HCT116 (cell line): ENCODE measurements around the gene CCDC91. TPM values are rescaled to one million over a fixed set of nuclear protein-coding genes. Genes with fewer than 3 reads are reported as not detected.
"Not testable (repeated sequence)": the region's sequence is repeated elsewhere in the genome, so short reads cannot be mapped to it uniquely, and the experiment has no call there.

Source experiments
- ATAC-seq: fragments of 200-7000 bp; cut with Tn5 transposase; 2 replicates; pipeline ENCODE4 v1.9.1; 2020; ENCODE audit warnings: mild to moderate bottlenecking, moderate library complexity
- BruUV-seq: library from RNA; stranded (reverse); fragments of 400-500 nt; replicated peaks from 2 replicates; lab custom pipeline; 2021; lab: Mats Ljungman, UMichigan
- CTCF ChIA-PET: fragments of 300-600 bp; sonication (Branson Sonifier 250); formaldehyde crosslinking; loops from one replicate; lab custom pipeline; 2021; ENCODE audit warnings: antibody characterized with exemption; lab: Charles Lee
- POLR2A ChIA-PET: fragments of 300-600, 350-600 bp; sonication (Branson Sonifier 250); formaldehyde crosslinking; loops from one replicate; lab custom pipeline; 2021; ENCODE audit warnings: antibody characterized with exemption; lab: Charles Lee
- RAD21 ChIA-PET, 2 experiments: fragments of 300-600 bp; sonication (Branson Sonifier 250); formaldehyde crosslinking; loops; one replicate each; lab custom pipeline; 2023; ENCODE audit warnings: low total read pairs in 2 of 2; ENCODE audit not compliant: uncharacterized antibody in 2 of 2, unreplicated experiment in 2 of 2, low non-redundant PET in 1 of 2; lab: Charles Lee
- DNase-seq: peaks from one replicate; pipeline ENCODE4 v3.0.0-alpha.2; 2010; ENCODE audit warnings: low read depth, low spot score
- H2AFZ ChIP-seq: fragments of 200-600 bp; shearing (Covaris generic), sonication (generic); 2 replicates; pipeline ENCODE4 v1.6.1; 2017; ENCODE audit warnings: low read depth, mixed run types, mixed read lengths, antibody characterized with exemption, low read length; ENCODE audit not compliant: poor library complexity, severe bottlenecking
- H3K27ac ChIP-seq: 2 replicates; pipeline ENCODE4 v1.5.1; 2012; ENCODE audit warnings: low read depth, low read length
- H3K27me3 ChIP-seq: fragments of 200-600 bp; sonication (generic); 2 replicates; pipeline ENCODE4 v1.6.1; 2016; ENCODE audit warnings: mixed run types, low read length, mixed read lengths; ENCODE audit not compliant: insufficient read depth
- H3K36me3 ChIP-seq, 2 experiments: fragments of 200-500 bp in 1 of 2; fragments of 200-600 bp in 1 of 2; sonication (Bioruptor generic) in 1 of 2; sonication (generic) in 1 of 2; 2 replicates each; pipeline versions ENCODE4 v1.5.1 to v1.6.1; 2014 to 2016; ENCODE audit warnings: low read length in 2 of 2, inconsistent platforms in 1 of 2, mixed read lengths in 1 of 2, mixed run types in 1 of 2; ENCODE audit not compliant: insufficient read depth in 2 of 2, control insufficient read depth in 1 of 2
- H3K4me1 ChIP-seq, 2 experiments: fragments of 200-600 bp in 1 of 2; sonication (generic) in 1 of 2; 2 replicates each; pipeline versions ENCODE4 v1.5.1 to v1.6.1; 2012 to 2017; ENCODE audit warnings: low read length in 2 of 2, inconsistent platforms in 1 of 2, mild to moderate bottlenecking in 1 of 2, mixed read lengths in 1 of 2, mixed run types in 1 of 2, moderate library complexity in 1 of 2; ENCODE audit not compliant: insufficient read depth in 2 of 2, control insufficient read depth in 1 of 2
- H3K4me2 ChIP-seq: fragments of 200-600 bp; sonication (generic); 2 replicates; pipeline ENCODE4 v1.6.1; 2017; ENCODE audit warnings: mixed run types, low read length, mixed read lengths
- H3K4me3 ChIP-seq, 2 experiments: fragments of 200-600 bp in 1 of 2; sonication (generic) in 1 of 2; replicated peaks in 1 of 2; 2 replicates each; pipeline ENCODE4 v1.5.1; 2011 to 2016; ENCODE audit warnings: low read length in 2 of 2, control low read depth in 1 of 2, low read depth in 1 of 2, mild to moderate bottlenecking in 1 of 2, mixed read lengths in 1 of 2, mixed run types in 1 of 2
- H3K79me2 ChIP-seq: fragments of 200-600 bp; sonication (generic); 2 replicates; pipeline ENCODE4 v1.6.1; 2017; ENCODE audit warnings: mild to moderate bottlenecking, mixed run types, low read length, moderate library complexity, mixed read lengths; ENCODE audit not compliant: insufficient read depth
- H3K9ac ChIP-seq: fragments of 200-600 bp; sonication (generic); 2 replicates; pipeline ENCODE4 v1.6.1; 2016; ENCODE audit warnings: low read length, mixed read lengths
- H3K9me2 ChIP-seq: fragments of 200-600 bp; sonication (generic), shearing (Covaris generic); 2 replicates; pipeline ENCODE4 v1.6.1; 2017; ENCODE audit warnings: mixed run types, mild to moderate bottlenecking, moderate library complexity; ENCODE audit not compliant: insufficient read depth
- H3K9me3 ChIP-seq, 2 experiments: fragments of 200-500 bp in 1 of 2; fragments of 200-600 bp in 1 of 2; sonication (Bioruptor generic) in 1 of 2; sonication (generic) in 1 of 2; 2 replicates each; pipeline ENCODE4 v1.6.1; 2014 to 2017; ENCODE audit warnings: low read length in 2 of 2, mixed read lengths in 2 of 2, inconsistent platforms in 1 of 2, low read depth in 1 of 2, mild to moderate bottlenecking in 1 of 2, mixed run types in 1 of 2, moderate library complexity in 1 of 2; ENCODE audit not compliant: control insufficient read depth in 1 of 2, insufficient read depth in 1 of 2
- H4K20me1 ChIP-seq: fragments of 200-600 bp; sonication (generic), shearing (Covaris generic); 2 replicates; pipeline ENCODE4 v1.6.1; 2017; ENCODE audit warnings: mixed run types, mild to moderate bottlenecking, moderate library complexity; ENCODE audit not compliant: insufficient read depth
- ATF3 ChIP-seq: IDR thresholded peaks from 2 replicates; pipeline ENCODE4 v1.6.1; 2012
- CEBPB ChIP-seq: IDR thresholded peaks from 2 replicates; pipeline ENCODE4 v1.6.1; 2012; ENCODE audit warnings: low read depth
- CTCF ChIP-seq, 3 experiments: fragments of 200-600 bp in 1 of 3; sonication (generic) in 1 of 3; IDR thresholded peaks in 2 of 3; conservative IDR thresholded peaks in 1 of 3; 2 replicates each; pipeline ENCODE4 v1.5.1; 2012 to 2017; ENCODE audit warnings: low read depth in 2 of 3, low read length in 2 of 3, antibody characterized with exemption in 1 of 3, borderline replicate concordance in 1 of 3, control low read depth in 1 of 3, mild to moderate bottlenecking in 1 of 3, mixed read lengths in 1 of 3, mixed run types in 1 of 3, moderate library complexity in 1 of 3; ENCODE audit not compliant: insufficient read depth in 1 of 3
- EZH2 ChIP-seq: fragments of 200-600 bp; sonication (generic); IDR thresholded peaks from 2 replicates; pipeline ENCODE4 v1.6.1; 2017; ENCODE audit warnings: antibody characterized with exemption, mixed run types
- FOSL1 ChIP-seq: IDR thresholded peaks from 2 replicates; pipeline ENCODE4 v1.6.1; 2012; ENCODE audit warnings: low read depth
- MAX ChIP-seq: IDR thresholded peaks from 2 replicates; pipeline ENCODE4 v1.6.1; 2012
- POLR2AphosphoS5 ChIP-seq: IDR thresholded peaks from 2 replicates; pipeline ENCODE4 v1.6.1; 2011; ENCODE audit warnings: mild to moderate bottlenecking, low read depth, low read length, moderate library complexity
- REST ChIP-seq: IDR thresholded peaks from 2 replicates; pipeline ENCODE4 v1.6.1; 2012; ENCODE audit warnings: low read depth
- SIN3A ChIP-seq: IDR thresholded peaks from 2 replicates; pipeline ENCODE4 v1.6.1; 2012; ENCODE audit warnings: low read depth
- SRF ChIP-seq: IDR thresholded peaks from 2 replicates; pipeline ENCODE4 v1.6.1; 2012; ENCODE audit warnings: low read depth
- ZBTB33 ChIP-seq: IDR thresholded peaks from 2 replicates; pipeline ENCODE4 v1.6.1; 2011; ENCODE audit warnings: mild to moderate bottlenecking, low read length, moderate library complexity; ENCODE audit not compliant: insufficient replicate concordance; ENCODE audit errors: extremely low read depth
- ZFX ChIP-seq: fragments of 450-650 bp; IDR thresholded peaks from 2 replicates; pipeline ENCODE4 v1.6.1; 2017
- intact Hi-C: fragments of 100-400 bp; cut with micrococcal nuclease; formaldehyde crosslinking; loops from 2 replicates; pipeline ENCODE4 v1.10.0; 2022
- total RNA-seq: library from RNA; stranded (reverse); gene quantifications from one replicate; pipeline ENCODE4 v1.2.1, GENCODE V29; 2021; ENCODE audit not compliant: unreplicated experiment

The CCDC91 gene
- total RNA-seq, 1 experiment from 2014 or later, result 18.1 TPM

- ATAC-seq (no peak), DNase-seq (no peak)
- intact Hi-C loops, result no loop called here
- ChIA-PET RAD21 (no interaction called here), CTCF (no interaction called here), POLR2A (no interaction called here)
- Histone ChIP-seq H3K9me2 (no peaks in the 10 kb centered on the region), H3K27ac (no peak overlapping the region), H3K4me3 (no peak overlapping the region), H3K9ac (no peak overlapping the region), H3K9me3 (no peaks in the 10 kb centered on the region), H3K4me1 (no peaks in the 10 kb centered on the region), H4K20me1 (no peaks in the 10 kb centered on the region), H3K36me3 (no peaks in the 10 kb centered on the region), H3K4me2 (no peak overlapping the region), H3K27me3 (no peaks in the 10 kb centered on the region), H3K79me2 (no peaks in the 10 kb centered on the region), H2AFZ (no peak overlapping the region)
- no TSS peak for BruUV-seq
- TF ChIP-seq FOSL1 (no peak), CEBPB (no peak), SRF (no peak), ATF3 (no peak), MAX (no peak), SIN3A (no peak), REST (no peak), CTCF (IDR thresholded peaks at IDR 0.05 in 2 of 3, conservative IDR thresholded peaks at IDR 0.05 in 1 of 3; ENCODE audit: borderline replicate concordance in 1 of 3, insufficient read depth in 1 of 3, low read depth in 2 of 3, low read length in 2 of 3) (no peak), POLR2AphosphoS5 (no peak), ZBTB33 (no peak), ZFX (no peak), EZH2 (no peak)
Measured at GRCh38 chr12:28378736-28379135, 188.5 kb downstream of the CCDC91 start.

GRCh38 chr12:28379779-28380178, 189.5 kb downstream of the CCDC91 start:
- BruUV-seq, DNase-seq, H3K4me1 ChIP-seq, H3K4me3 ChIP-seq, H3K4me2 ChIP-seq, H2AFZ ChIP-seq, H3K9me2 ChIP-seq, H3K9ac ChIP-seq, ATAC-seq, RAD21 ChIA-PET, CTCF ChIA-PET, H3K36me3 ChIP-seq, H3K79me2 ChIP-seq, H4K20me1 ChIP-seq, POLR2A ChIA-PET, H3K27ac ChIP-seq, H3K9me3 ChIP-seq, intact Hi-C loops, H3K27me3 ChIP-seq: not testable (repeated sequence)
